OCI-M1 (cell line): ENCODE results near the gene KCNQ1.

Source experiments
- DNase-seq: peaks from one replicate; lab custom pipeline; 2025; lab: John Stamatoyannopoulos, UW

KCNQ1 gene

GRCh38 chr11:2732940-2733628 lies 288.3 kb downstream of the KCNQ1 start:
- no peak for DNase-seq

GRCh38 chr11:2734181-2735052 lies 289.6 kb downstream of the KCNQ1 start:
- no peak for DNase-seq

- no peak for DNase-seq
Observed at GRCh38 chr11:2735053-2735589, 290.3 kb downstream of the KCNQ1 start.

- DNase-seq, result no peak
Observed at GRCh38 chr11:2736577-2737225, 291.9 kb downstream of the KCNQ1 start.

- DNase-seq, result no peak
Observed at GRCh38 chr11:2737226-2737590, 292.4 kb downstream of the KCNQ1 start.

- peak; percentile 14 for DNase-seq
Observed at GRCh38 chr11:2737866-2738265, 293.1 kb downstream of the KCNQ1 start.

GRCh38 chr11:2738551-2739431 lies 294.0 kb downstream of the KCNQ1 start:
- DNase-seq, result peak; percentile 17

GRCh38 chr11:2739531-2740274 lies 294.9 kb downstream of the KCNQ1 start:
- no peak for DNase-seq

- DNase-seq, result no peak
Observed at GRCh38 chr11:2740275-2740940, 295.6 kb downstream of the KCNQ1 start.

GRCh38 chr11:2741006-2741376 lies 296.2 kb downstream of the KCNQ1 start:
- no peak for DNase-seq

GRCh38 chr11:2741377-2742131 lies 296.7 kb downstream of the KCNQ1 start:
- no peak for DNase-seq

GRCh38 chr11:2742201-2742600 lies 297.4 kb downstream of the KCNQ1 start:
- DNase-seq, result no peak

GRCh38 chr11:2742611-2743426 lies 298.0 kb downstream of the KCNQ1 start:
- DNase-seq, result no peak

GRCh38 chr11:2743427-2744110 lies 298.8 kb downstream of the KCNQ1 start:
- DNase-seq, result no peak

GRCh38 chr11:2744166-2744565 lies 299.4 kb downstream of the KCNQ1 start:
- DNase-seq, result no peak

GRCh38 chr11:2745511-2745910 lies 300.7 kb downstream of the KCNQ1 start:
- no peak for DNase-seq

- no peak for DNase-seq
Observed at GRCh38 chr11:2746401-2747247, 301.8 kb downstream of the KCNQ1 start.
